Measurements from ENCODE around the gene MAK.

DNA sequence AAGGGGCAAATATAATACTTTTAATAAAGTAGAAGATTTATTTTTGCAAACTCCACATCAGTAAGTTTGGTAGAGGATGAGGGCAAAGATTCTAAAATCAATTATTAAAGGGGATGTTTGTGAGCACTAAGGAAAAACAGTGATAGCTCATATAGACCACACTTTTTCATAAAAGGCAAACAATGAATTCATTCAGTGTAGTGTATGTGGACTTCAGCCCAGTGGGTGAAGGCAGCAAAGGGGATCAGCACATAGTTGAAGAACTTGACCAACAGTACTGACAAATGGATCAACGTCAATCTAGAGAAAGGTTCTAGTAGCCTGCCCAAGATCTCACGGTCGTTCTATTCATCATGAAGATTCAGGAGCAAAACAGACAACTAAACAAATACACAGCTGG, 45.3 kb downstream of the MAK start:
- TF ChIP-seq, protein P1, sequence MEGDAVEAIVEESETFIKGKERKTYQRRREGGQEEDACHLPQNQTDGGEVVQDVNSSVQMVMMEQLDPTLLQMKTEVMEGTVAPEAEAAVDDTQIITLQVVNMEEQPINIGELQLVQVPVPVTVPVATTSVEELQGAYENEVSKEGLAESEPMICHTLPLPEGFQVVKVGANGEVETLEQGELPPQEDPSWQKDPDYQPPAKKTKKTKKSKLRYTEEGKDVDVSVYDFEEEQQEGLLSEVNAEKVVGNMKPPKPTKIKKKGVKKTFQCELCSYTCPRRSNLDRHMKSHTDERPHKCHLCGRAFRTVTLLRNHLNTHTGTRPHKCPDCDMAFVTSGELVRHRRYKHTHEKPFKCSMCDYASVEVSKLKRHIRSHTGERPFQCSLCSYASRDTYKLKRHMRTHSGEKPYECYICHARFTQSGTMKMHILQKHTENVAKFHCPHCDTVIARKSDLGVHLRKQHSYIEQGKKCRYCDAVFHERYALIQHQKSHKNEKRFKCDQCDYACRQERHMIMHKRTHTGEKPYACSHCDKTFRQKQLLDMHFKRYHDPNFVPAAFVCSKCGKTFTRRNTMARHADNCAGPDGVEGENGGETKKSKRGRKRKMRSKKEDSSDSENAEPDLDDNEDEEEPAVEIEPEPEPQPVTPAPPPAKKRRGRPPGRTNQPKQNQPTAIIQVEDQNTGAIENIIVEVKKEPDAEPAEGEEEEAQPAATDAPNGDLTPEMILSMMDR (conservative IDR thresholded peaks at IDR 0.05; ENCODE audit: low read depth in 2 of 2), result no peak
- TF ChIP-seq EZH2 (IDR thresholded peaks at IDR 0.05; ENCODE audit: low read depth, unreplicated experiment) (no peak), POLR2AphosphoS5 (IDR thresholded peaks at IDR 0.05; ENCODE audit: low read depth) (no peak), CREB1 (CRISPR knock-in tag; IDR thresholded peaks at IDR 0.05; ENCODE audit: low read depth) (no peak), EZH2phosphoT487 (IDR thresholded peaks at IDR 0.05; ENCODE audit: unreplicated experiment) (no peak)
- TF ChIP-seq, protein P2, sequence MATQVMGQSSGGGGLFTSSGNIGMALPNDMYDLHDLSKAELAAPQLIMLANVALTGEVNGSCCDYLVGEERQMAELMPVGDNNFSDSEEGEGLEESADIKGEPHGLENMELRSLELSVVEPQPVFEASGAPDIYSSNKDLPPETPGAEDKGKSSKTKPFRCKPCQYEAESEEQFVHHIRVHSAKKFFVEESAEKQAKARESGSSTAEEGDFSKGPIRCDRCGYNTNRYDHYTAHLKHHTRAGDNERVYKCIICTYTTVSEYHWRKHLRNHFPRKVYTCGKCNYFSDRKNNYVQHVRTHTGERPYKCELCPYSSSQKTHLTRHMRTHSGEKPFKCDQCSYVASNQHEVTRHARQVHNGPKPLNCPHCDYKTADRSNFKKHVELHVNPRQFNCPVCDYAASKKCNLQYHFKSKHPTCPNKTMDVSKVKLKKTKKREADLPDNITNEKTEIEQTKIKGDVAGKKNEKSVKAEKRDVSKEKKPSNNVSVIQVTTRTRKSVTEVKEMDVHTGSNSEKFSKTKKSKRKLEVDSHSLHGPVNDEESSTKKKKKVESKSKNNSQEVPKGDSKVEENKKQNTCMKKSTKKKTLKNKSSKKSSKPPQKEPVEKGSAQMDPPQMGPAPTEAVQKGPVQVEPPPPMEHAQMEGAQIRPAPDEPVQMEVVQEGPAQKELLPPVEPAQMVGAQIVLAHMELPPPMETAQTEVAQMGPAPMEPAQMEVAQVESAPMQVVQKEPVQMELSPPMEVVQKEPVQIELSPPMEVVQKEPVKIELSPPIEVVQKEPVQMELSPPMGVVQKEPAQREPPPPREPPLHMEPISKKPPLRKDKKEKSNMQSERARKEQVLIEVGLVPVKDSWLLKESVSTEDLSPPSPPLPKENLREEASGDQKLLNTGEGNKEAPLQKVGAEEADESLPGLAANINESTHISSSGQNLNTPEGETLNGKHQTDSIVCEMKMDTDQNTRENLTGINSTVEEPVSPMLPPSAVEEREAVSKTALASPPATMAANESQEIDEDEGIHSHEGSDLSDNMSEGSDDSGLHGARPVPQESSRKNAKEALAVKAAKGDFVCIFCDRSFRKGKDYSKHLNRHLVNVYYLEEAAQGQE (IDR thresholded peaks at IDR 0.05; ENCODE audit: unreplicated experiment), result no peak
- TF ChIP-seq, protein P3, sequence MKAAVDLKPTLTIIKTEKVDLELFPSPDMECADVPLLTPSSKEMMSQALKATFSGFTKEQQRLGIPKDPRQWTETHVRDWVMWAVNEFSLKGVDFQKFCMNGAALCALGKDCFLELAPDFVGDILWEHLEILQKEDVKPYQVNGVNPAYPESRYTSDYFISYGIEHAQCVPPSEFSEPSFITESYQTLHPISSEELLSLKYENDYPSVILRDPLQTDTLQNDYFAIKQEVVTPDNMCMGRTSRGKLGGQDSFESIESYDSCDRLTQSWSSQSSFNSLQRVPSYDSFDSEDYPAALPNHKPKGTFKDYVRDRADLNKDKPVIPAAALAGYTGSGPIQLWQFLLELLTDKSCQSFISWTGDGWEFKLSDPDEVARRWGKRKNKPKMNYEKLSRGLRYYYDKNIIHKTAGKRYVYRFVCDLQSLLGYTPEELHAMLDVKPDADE (IDR thresholded peaks at IDR 0.05), result no peak
